Gastroesophageal sphincter (tissue), 3 donors: ENCODE results near the gene SPATS2L.

ENCODE experiments used
- CTCF ChIP-seq, 4 experiments: fragments of 200-600 bp in 2 of 4; fragments of 450-650 bp in 2 of 4; sonication (generic) in 1 of 4; IDR thresholded peaks; one replicate each; pipeline ENCODE4 v1.5.1; 2017 to 2019; ENCODE audit warnings: antibody characterized with exemption in 4 of 4, mild to moderate bottlenecking in 2 of 4, moderate library complexity in 2 of 4
- EP300 ChIP-seq: sonication (generic); formaldehyde crosslinking; IDR thresholded peaks from one replicate; pipeline ENCODE4 v1.6.1; 2017; ENCODE audit warnings: antibody characterized with exemption, mild to moderate bottlenecking
- POLR2A ChIP-seq, 2 donors: fragments of 450-650 bp; IDR thresholded peaks; one replicate each; pipeline ENCODE4 v1.6.1; 2017; ENCODE audit warnings: antibody characterized with exemption in 2 of 2, mild to moderate bottlenecking in 2 of 2, moderate library complexity in 1 of 2
- POLR2AphosphoS5 ChIP-seq: sonication (generic); formaldehyde crosslinking; IDR thresholded peaks from one replicate; pipeline ENCODE4 v1.6.1; 2017; ENCODE audit warnings: antibody characterized with exemption

GRCh38 chr2:200396781-200397242 lies 90.3 kb downstream of the SPATS2L start:
- TF ChIP-seq POLR2A (IDR thresholded peaks at IDR 0.05): no peak
- TF ChIP-seq POLR2AphosphoS5: no peak
- TF ChIP-seq CTCF (IDR thresholded peaks at IDR 0.05): no peak
- TF ChIP-seq EP300: no peak
